HG02852 (cell line): ENCODE results near the gene ADPRS.

Experiments
- ATAC-seq: cut with Tn5 transposase; IDR thresholded peaks from one replicate; pipeline ENCODE4 v1.9.1; 2021; ENCODE audit warnings: mild to moderate bottlenecking, moderate library complexity; ENCODE audit not compliant: unreplicated experiment

The ADPRS gene

DNA sequence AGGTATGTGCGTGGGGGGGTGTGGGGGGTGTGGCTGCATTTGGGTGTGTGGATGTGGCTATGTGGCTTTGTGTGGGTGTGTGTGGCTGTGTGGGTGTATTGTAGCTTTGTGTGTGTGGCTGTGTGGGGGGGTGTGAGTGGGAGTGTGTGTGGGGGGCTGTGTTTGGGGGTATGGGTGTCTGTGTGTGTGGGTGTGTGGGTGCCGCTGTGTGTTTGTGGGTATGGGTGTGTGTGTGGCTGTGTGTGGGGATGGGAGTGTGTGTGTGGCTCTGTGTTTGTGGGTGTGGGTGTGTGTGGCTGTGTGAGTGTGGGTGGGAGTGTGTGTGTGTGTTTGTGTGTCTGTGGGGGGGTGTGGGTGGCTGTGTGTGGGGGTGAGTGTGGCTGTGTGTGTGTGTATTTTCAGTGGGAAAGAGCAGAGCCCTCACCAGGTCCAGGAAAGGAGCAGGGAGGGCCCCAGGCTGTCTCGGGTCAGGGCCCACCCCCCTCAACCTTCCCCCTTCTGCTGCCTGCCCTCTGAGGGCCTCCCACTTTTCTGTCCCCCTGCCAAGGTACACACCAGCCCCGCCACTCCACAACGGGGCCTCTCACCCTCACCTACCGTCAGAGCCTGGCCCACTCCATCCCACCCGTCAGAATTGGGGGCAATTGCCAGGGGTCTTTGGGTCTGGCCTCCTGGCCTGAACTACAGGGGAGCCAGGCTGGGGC, 38.3 kb downstream of the ADPRS start:
- ATAC-seq, result no peak

DNA sequence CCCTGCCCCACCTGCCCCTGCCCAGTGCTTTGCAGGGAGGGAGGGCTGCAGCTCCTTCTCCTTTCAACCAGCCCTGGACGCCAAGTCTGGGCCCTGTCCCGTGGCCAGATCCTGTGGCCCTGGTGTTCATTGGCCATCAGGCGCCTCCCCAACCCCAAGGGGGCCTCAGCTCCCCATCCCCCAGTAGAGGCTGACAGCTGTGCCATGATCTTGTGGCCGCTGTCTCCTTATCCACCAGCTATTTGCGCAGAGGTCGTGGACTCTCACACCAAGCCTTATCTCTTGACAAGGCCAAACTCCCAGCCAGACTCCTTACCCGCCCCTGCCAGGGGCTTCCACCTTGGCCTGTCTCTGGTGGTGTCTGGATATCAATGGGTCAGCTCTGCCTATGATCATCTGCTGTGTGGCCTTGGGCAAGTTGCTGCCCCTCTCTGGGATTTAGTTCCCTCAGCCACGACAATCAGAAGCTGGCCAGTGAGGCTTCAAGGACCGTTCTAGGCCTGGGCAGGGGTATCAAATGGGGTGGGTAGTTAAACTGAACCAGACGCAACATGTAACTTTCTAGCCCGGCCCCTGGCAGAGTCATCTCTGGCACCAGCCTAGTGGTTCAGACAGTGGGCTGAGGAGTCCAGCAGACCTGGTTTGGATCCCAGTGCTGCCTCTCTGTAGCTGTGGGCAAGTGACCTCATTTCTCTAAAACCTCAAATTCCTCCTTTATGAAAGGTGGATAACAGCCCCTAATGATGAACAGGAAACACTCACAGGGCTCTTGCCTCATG, 39.6 kb downstream of the ADPRS start:
- ATAC-seq, result no peak

DNA sequence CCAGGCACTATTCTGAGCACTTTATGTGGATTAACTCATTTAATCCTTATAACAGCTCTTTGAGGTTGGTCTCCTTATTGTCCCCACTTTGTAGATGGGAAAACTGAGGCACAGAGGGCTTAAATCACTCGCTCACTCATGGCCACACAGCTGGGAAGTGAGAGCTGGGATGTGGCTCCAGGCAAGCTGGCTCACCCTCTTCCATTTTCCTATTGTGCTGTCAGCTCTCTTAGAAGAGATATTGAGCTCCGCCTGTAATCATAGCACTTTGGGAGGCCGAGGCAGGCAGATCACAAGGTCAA, 40.2 kb downstream of the ADPRS start:
- ATAC-seq, result no peak

DNA sequence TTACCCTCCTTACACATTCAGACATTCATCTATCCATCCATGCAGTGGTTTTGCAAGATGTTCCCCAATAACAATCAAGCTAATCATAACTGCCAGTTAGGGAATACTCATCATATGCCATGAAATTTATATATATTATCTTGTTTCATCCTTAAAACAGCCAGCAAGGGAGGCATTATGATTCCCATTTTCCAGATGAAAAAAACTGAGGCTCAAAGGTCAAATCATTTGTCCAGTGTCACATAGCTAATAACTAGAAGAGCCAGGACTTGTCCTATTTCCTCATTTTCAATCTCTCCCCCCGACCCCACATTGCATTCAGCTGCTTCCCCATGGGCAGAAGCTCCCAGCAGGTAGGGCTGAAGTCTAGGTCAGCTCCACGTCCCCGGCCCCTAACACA, 43.3 kb downstream of the ADPRS start:
- no peak for ATAC-seq

DNA sequence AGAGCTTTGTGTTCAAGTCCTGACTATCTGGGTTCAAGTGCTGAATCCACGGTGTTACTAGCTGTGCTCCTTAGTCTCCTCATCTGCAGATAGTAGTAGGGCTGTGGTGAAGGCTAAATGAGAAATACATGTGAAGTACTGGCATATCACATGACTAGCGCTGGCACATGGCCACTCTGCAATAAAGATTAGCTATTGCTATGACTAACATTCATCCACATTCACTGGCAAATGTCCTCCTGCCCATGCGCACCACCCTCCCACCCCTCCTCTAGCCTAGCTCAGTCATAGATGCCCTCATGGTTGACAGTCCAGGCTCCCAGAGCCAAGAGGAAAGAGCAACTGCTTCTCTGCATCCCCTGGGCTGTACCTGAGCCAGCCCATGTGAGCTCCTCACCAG, 44.8 kb downstream of the ADPRS start:
- no peak for ATAC-seq

DNA sequence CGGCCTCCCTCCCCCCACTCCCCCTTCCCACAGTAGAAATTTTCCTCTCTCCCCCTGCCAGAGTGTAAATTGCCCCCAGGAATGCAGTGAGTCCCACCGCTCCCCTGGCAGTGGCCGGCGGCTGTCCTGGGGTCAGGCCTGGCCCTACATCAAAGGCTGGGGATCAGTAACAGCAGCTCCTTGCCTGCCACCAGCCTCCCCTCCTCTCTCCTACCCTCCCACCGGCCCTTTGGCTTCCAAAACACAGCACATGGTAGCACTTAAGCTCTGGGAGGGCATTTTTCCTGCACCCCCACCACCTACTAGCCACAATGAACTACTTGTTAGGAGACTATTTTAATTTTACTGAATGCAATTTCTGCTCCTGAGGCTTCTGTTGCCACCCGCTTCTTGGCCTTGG, 45.3 kb downstream of the ADPRS start:
- ATAC-seq, result no peak

DNA sequence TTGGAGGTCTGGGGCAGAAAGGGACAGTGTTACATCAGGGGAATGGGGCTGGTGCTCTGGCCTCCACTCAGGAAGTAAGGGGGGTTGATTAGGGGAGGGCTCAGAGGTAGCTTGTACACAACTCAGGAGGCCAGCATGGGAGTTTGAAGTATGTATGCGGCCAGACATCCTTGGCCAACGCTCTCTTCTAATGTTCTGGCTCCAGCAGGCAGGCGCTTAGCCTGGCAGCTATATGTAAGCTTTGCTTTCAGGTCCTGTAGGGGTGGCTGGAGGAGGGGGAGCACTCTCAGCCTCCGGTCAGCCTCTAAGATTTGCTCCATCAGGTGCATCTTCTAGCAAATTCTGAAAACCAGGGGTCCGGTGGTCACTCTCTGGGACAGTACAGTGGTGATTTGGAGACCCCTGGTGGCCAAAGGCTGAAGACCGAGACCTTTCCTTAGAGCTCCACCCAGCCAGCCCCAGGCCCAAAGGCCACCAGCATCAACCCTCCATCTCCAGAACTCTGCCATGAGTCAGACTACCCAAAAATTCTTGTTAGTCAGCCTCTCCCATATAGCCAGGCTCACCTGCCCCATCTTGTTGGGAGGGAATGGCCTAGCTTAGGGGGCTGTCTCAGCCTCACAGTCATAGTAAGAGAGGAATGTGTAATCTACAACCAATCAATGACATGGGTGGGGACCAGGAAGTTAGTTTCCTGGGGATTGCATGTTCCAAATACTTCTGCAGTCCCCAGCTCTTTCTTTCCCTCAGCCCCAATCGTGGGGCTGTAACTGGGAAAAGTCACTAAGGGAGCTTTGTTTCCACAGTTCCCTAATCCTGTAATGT, 46.0 kb downstream of the ADPRS start:
- no peak for ATAC-seq

DNA sequence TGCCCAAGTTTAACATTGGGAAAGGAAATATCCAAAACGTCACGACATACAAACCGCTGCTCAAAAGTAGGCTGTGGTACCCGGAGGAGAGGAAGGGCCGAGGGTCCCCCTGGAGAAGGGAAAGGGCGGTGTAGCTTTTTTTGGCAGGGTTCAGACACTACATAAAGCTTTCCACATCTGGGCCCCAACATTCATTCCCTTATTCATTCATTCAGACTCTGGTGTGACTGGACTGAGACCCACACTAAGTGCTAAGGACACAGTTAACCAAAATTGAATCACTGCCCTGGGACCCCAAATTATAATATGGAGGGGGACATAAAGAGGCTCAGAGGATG, 46.6 kb downstream of the ADPRS start:
- ATAC-seq, result no peak

DNA sequence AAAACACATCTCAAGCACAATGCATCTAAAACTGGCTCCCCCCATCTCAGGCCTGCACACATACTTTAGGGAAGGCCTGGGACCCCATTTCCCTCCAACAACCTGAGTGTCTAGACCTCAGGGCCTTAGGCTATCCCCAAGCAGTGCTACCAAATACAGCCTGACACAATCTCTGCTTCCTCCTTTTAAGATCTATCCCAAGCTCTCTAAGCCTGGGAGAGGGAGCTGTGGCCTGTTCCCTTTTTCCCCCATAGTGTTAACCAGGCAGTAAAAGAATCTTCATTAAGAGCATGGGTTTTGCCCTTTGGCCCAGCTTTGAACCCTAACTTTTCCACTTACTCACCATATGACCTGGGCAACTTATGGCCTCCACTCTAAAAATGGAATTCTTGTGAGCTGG, 47.1 kb downstream of the ADPRS start:
- ATAC-seq, result no peak

DNA sequence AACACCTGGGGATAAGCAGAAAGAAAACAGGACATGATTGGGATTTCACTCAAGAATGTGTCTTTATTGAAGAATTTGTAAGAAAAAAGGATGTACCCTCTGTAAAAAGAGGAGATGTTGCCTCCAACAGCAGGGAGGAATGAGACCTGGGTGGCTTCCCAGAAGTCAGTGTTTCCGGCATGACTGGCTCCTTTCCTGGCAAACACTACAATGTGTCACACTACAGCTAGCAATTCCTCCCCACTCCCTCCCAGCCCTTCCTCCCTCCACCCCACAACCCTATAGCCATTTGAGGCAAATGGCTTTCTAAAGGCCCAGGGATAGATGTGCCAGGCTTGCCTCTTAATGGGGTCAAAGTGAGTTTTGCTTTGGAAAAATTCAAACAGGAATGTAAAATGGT, 47.8 kb downstream of the ADPRS start:
- ATAC-seq, result no peak

DNA sequence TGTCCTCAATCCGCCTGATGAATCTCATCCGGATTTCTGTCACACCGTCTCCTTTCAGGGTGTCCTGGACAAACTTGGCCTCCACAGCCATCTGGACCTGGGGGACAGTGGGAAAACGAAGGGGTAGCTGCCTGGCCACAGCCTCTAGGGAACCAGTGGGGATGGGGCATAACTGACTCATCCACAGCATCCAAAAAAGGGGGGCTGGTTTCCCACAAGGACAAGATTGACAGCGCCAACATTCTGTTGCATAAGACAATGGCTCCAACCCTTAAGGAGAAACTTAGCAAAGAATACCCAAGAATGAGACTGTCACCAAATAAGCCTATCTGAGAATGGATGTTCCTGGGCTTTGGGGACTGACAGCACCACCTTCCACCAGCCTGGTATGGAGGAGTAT, 48.5 kb downstream of the ADPRS start:
- no peak for ATAC-seq

DNA sequence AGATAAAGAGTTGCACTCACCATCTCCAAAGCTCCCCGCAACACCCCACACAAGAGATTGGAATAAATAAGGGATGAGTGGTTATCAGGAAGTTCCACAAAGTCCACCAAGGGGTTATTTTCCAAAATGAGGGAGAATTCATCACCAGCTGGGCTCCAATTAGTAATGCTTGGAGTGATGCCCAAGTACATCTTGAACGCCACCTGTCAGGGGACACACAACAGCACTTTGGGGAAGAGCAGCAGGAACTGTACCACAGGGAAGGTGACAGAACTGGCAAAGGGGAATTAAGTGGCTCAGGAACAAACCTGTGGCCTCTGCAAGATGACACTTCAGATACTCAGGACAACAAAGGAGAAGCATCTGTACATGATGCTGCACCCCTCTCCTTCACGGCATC, 49.1 kb downstream of the ADPRS start:
- ATAC-seq, result no peak

DNA sequence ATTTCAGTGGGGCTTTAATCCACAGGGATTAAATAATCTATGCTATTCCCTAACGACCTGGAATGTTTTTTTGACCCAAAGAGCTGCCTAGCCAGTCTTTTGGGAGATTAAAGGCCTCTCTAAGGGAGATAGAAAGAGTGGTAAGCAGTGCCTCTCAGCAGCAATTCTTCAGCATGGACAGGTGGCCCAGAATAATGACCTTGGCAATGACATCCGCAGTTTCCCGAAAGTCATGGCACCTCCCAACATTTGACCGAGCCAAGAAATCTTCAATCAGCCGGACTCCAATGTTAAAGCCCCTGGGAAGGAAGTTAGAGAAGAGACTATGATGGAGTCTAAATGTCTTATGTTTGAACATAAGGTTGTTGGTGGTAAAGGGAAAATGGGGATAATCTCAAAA, 50.8 kb downstream of the ADPRS start:
- ATAC-seq, result no peak

DNA sequence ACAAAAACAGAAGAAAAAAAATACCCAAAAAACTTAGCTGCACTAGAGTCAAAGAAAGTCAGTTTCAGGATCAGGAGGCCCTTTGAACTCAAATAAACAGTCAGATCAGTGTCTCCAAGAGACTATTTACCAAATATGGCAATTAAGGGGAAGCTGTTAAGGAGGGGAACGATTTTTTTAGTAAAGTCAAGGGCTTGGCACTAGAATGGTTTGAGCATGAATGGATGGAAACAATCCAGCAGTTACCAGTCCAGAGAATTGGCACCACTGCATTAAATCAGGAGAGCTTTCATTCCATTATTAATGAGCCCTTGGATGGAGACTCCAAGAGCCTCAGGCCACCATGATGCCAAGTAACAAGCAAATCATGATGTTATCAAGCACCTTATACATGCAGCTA, 53.4 kb downstream of the ADPRS start:
- no peak for ATAC-seq

DNA sequence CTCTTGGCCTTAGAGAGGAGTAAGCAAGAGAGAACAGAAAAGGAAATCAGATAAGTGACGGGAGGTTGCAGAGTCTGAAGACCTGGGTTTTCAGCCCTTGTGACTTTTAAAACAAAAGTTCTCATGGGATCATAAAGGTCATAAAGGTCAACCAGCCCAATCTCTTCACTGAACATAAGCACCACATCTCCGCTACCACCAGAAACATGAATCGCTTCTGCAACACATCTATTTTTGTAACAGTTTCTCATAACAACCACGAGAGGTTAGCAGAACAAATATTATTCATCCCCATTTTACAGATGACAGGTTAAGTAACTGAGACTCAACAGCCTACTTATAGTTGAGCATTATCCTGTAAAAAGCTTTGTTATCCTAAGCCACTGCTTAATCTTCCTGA, 54.7 kb downstream of the ADPRS start:
- ATAC-seq, result no peak
